Tibial artery (tissue), 4 donors: ENCODE data around the gene ECM1.

ENCODE experiments used
- DNase-seq, 2 donors: peaks; one replicate each; pipeline ENCODE4 v3.0.0-alpha.2; 2019
- H3K27ac ChIP-seq, 2 donors: fragments of 200-600 bp; sonication (generic) in 1 of 2; 1 replicate in 1 of 2; 2 replicates in 1 of 2; pipeline ENCODE4 v1.5.1; 2018 to 2019; ENCODE audit warnings: mild to moderate bottlenecking in 1 of 2
- H3K27me3 ChIP-seq, 2 donors: fragments of 200-600 bp; sonication (generic) in 1 of 2; one replicate each; pipeline versions ENCODE4 v1.5.1 to v1.6.0; 2016 to 2019
- H3K36me3 ChIP-seq, 3 donors: fragments of 200-600 bp; sonication (generic) in 2 of 3; one replicate each; pipeline ENCODE4 v1.5.1; 2016 to 2019; ENCODE audit warnings: mild to moderate bottlenecking in 2 of 3
- H3K4me1 ChIP-seq, 4 donors: fragments of 200-600 bp; sonication (generic) in 2 of 4; 1 replicate in 3 of 4; 2 replicates in 1 of 4; pipeline ENCODE4 v1.5.1; 2016 to 2019
- H3K4me3 ChIP-seq, 2 donors: fragments of 200-600 bp; sonication (generic) in 1 of 2; 1 replicate in 1 of 2; 2 replicates in 1 of 2; pipeline ENCODE4 v1.5.1; 2018 to 2019; ENCODE audit warnings: mild to moderate bottlenecking in 2 of 2
- H3K9me3 ChIP-seq, 3 donors: fragments of 200-600 bp; sonication (generic) in 1 of 3; one replicate each; pipeline ENCODE4 v1.5.1; 2016 to 2019
- CTCF ChIP-seq, 2 experiments: fragments of 200-600 bp in 1 of 2; fragments of 450-650 bp in 1 of 2; IDR thresholded peaks; one replicate each; pipeline ENCODE4 v1.5.1; 2017 to 2019; ENCODE audit warnings: antibody characterized with exemption in 2 of 2, mild to moderate bottlenecking in 1 of 2, moderate library complexity in 1 of 2
- intact Hi-C: fragments of 100-400 bp; cut with DNase I; formaldehyde crosslinking; loops from one replicate; pipeline ENCODE4 v1.15.0; 2023; ENCODE audit warnings: low total_unique reads

The ECM1 gene

GRCh38 chr1:150552128-150552910 lies 44.4 kb downstream of the ECM1 start:
- Histone ChIP-seq H3K4me1 (peaks cover 3 to 67% (median 53%) of the 10 kb centered on the region in 4 donors), H3K27me3 (no peaks in the 10 kb centered on the region), H3K4me3 (no peak overlapping the region), H3K9me3 (no peaks in the 10 kb centered on the region), H3K36me3 (peaks cover 0 to 36% (median 31%) of the 10 kb centered on the region in 3 donors), H3K27ac (peak overlapping the region; percentile 92 to 97)
- peak; percentile 95 to 96 for DNase-seq
- intact Hi-C loops, result loop anchor here (10.0 kb wide), 1 partner anchor 452 kb away; the partner anchor contains the start of genes MINDY1 and PRUNE1
- TF ChIP-seq CTCF (IDR thresholded peaks at IDR 0.05), result no peak

GRCh38 chr1:150552911-150553289 lies 45.0 kb downstream of the ECM1 start:
- Histone ChIP-seq H3K4me3 (no peak overlapping the region), H3K9me3 (no peaks in the 10 kb centered on the region), H3K36me3 (peaks cover 0 to 41% (median 36%) of the 10 kb centered on the region in 3 donors), H3K4me1 (peaks cover 3 to 70% (median 56%) of the 10 kb centered on the region in 4 donors), H3K27ac (peak overlapping the region; percentile 92 to 97), H3K27me3 (no peaks in the 10 kb centered on the region)
- intact Hi-C loops, result loop anchor here (10.0 kb wide), 1 partner anchor 452 kb away; the partner anchor contains the start of genes MINDY1 and PRUNE1
- no peak for TF ChIP-seq CTCF (IDR thresholded peaks at IDR 0.05)
- DNase-seq, result peak in 1 of 2 donors; percentile 71

- TF ChIP-seq CTCF (IDR thresholded peaks at IDR 0.05), result no peak
- Histone ChIP-seq H3K36me3 (peaks cover 0 to 44% (median 39%) of the 10 kb centered on the region in 3 donors), H3K4me3 (no peak overlapping the region), H3K9me3 (no peaks in the 10 kb centered on the region), H3K27me3 (no peaks in the 10 kb centered on the region), H3K27ac (peak overlapping the region; percentile 92 to 97), H3K4me1 (peaks cover 3 to 70% (median 58%) of the 10 kb centered on the region in 4 donors)
- no peak for DNase-seq
- intact Hi-C loops, result loop anchor here (10.0 kb wide), 1 partner anchor 451 kb away; the partner anchor contains the start of genes MINDY1 and PRUNE1
Observed at GRCh38 chr1:150553392-150554085, 45.6 kb downstream of the ECM1 start.

GRCh38 chr1:150554086-150554452 lies 46.2 kb downstream of the ECM1 start:
- Histone ChIP-seq H3K36me3 (peaks cover 0 to 44% (median 39%) of the 10 kb centered on the region in 3 donors), H3K27ac (peak overlapping the region in 1 of 2 donors; percentile 97), H3K9me3 (no peaks in the 10 kb centered on the region), H3K4me1 (peaks cover 3 to 75% (median 63%) of the 10 kb centered on the region in 4 donors), H3K27me3 (no peaks in the 10 kb centered on the region), H3K4me3 (no peak overlapping the region)
- TF ChIP-seq CTCF (IDR thresholded peaks at IDR 0.05), result no peak
- DNase-seq, result no peak
- intact Hi-C loops, result loop anchor here (10.0 kb wide), 1 partner anchor 451 kb away; the partner anchor contains the start of genes MINDY1 and PRUNE1

GRCh38 chr1:150555198-150555970 lies 47.5 kb downstream of the ECM1 start:
- Histone ChIP-seq H3K27me3 (no peaks in the 10 kb centered on the region), H3K36me3 (peaks cover 0 to 44% (median 39%) of the 10 kb centered on the region in 3 donors), H3K4me3 (no peak overlapping the region), H3K27ac (no peak overlapping the region), H3K9me3 (no peaks in the 10 kb centered on the region), H3K4me1 (peaks cover 3 to 76% (median 65%) of the 10 kb centered on the region in 4 donors)
- DNase-seq, result no peak
- intact Hi-C loops, result loop anchor here (10.0 kb wide), 1 partner anchor 449 kb away; the partner anchor contains the start of genes MINDY1 and PRUNE1
- TF ChIP-seq CTCF (IDR thresholded peaks at IDR 0.05), result no peak
